Large intestine (tissue), 3 donors: ENCODE measurements around the gene SORCS2. TPM values are rescaled to one million over a fixed set of nuclear protein-coding genes. Genes with fewer than 3 reads are reported as not detected.

Experiments
- DNase-seq, 2 donors: peaks; one replicate each; pipeline versions ENCODE4 v3.0.0 to v3.0.0-alpha.2; 2013
- H3K27ac ChIP-seq: one replicate; pipeline ENCODE4 v1.5.1; 2013; ENCODE audit warnings: low read length
- H3K27me3 ChIP-seq: 2 replicates; pipeline ENCODE4 v1.6.1; 2013; ENCODE audit warnings: low read length; ENCODE audit not compliant: control insufficient read depth, insufficient read depth
- H3K36me3 ChIP-seq: 2 replicates; pipeline ENCODE4 v1.6.1; 2013; ENCODE audit warnings: low read length; ENCODE audit not compliant: control insufficient read depth, insufficient read depth
- H3K4me1 ChIP-seq: one replicate; pipeline ENCODE4 v1.6.1; 2013; ENCODE audit warnings: low read length; ENCODE audit not compliant: control insufficient read depth, insufficient read depth
- H3K4me3 ChIP-seq: one replicate; pipeline ENCODE4 v1.5.1; 2013; ENCODE audit warnings: low read length
- H3K9me3 ChIP-seq: one replicate; pipeline ENCODE4 v1.6.1; 2013; ENCODE audit warnings: mild to moderate bottlenecking, low read depth, low read length, moderate library complexity; ENCODE audit not compliant: control insufficient read depth
- WGBS: methylation state at CpG from one replicate; pipeline ENCODE4 v1.1.5; 2013; ENCODE audit warnings: low lambda C conversion rate; ENCODE audit not compliant: insufficient coverage; 5-methylcytosine and 5-hydroxymethylcytosine counted together
- polyA plus RNA-seq: library from polyadenylated mRNA; unstranded; fragments of 120-200 nt; gene quantifications from one replicate; pipeline ENCODE4 v1.2.1, GENCODE V29; 2013

The SORCS2 gene
- polyA plus RNA-seq, 1 donor = 3.6 TPM

DNA sequence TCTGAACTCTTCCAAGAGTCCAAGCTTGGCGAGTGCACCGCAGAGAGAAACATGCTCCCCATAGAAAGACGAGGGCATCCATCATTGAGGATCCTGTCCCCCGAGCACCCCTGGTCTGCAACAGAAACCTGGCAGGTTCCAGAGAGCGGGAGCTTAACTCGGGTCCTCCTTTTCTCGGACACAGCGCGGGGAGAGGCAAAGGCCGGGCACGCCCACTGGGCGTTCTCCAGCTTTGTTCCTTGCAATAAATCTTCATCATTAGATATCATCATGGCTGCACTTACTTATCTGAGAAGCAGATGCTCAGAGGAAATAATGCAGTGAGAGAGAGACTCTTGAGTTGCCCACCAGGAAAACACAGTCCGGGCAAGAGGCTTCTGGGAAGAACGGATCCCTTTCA lies 332.5 kb downstream of the SORCS2 start:
- Histone ChIP-seq H3K4me3 (no peak overlapping the region), H3K36me3 (no peaks in the 10 kb centered on the region), H3K9me3 (peaks cover 2% of the 10 kb centered on the region), H3K27me3 (peaks cover 24% of the 10 kb centered on the region), H3K27ac (no peak overlapping the region), H3K4me1 (no peaks in the 10 kb centered on the region)
- 80% methylated on average over 1 of the region's 14 CpGs for WGBS
- no peak for DNase-seq

DNA sequence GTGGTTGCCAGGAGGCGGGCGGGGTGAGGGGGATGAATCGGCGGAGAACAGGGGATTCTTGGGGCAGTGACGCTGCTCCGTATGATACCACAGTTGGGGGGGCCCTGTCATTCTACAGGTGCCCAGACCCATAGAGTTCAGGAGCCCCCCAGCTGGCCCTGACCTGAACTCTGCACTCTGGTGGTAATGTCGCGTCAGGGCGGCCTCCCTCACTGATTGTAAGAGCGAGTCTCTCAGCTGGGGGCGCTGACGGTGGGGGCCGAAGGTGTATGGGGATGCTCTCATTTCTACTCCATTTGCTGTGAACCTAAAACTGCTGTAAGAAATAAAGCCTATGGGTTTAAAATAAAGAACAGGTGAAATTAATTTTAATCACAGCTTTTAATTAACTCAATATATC lies 334.2 kb downstream of the SORCS2 start:
- H3K36me3 ChIP-seq = no peaks in the 10 kb centered on the region
- H3K4me1 ChIP-seq = no peaks in the 10 kb centered on the region
- H3K9me3 ChIP-seq = peaks cover 2% of the 10 kb centered on the region
- no peak for DNase-seq
- H3K27me3 ChIP-seq = peaks cover 26% of the 10 kb centered on the region
- WGBS = no CpG with 5 or more reads among the region's 13 CpGs
- no peak overlapping the region for H3K4me3 ChIP-seq
- H3K27ac ChIP-seq = no peak overlapping the region

- no CpG with 5 or more reads among the region's 28 CpGs for WGBS
- H3K4me1 ChIP-seq = no peaks in the 10 kb centered on the region
- H3K4me3 ChIP-seq = no peak overlapping the region
- H3K27ac ChIP-seq = no peak overlapping the region
- peaks cover 2% of the 10 kb centered on the region for H3K9me3 ChIP-seq
- H3K36me3 ChIP-seq = no peaks in the 10 kb centered on the region
- peaks cover 20% of the 10 kb centered on the region for H3K27me3 ChIP-seq
- DNase-seq = no peak
Observed at GRCh38 chr4:7526929-7527535, 334.7 kb downstream of the SORCS2 start.

- Histone ChIP-seq H3K36me3 (no peaks in the 10 kb centered on the region), H3K27me3 (peaks cover 5% of the 10 kb centered on the region), H3K4me1 (no peaks in the 10 kb centered on the region), H3K27ac (no peak overlapping the region), H3K9me3 (peaks cover 2% of the 10 kb centered on the region), H3K4me3 (no peak overlapping the region)
- WGBS = 40% methylated on average over 1 of the region's 12 CpGs
- DNase-seq = no peak
Observed at GRCh38 chr4:7529368-7530080, 337.2 kb downstream of the SORCS2 start.

DNA sequence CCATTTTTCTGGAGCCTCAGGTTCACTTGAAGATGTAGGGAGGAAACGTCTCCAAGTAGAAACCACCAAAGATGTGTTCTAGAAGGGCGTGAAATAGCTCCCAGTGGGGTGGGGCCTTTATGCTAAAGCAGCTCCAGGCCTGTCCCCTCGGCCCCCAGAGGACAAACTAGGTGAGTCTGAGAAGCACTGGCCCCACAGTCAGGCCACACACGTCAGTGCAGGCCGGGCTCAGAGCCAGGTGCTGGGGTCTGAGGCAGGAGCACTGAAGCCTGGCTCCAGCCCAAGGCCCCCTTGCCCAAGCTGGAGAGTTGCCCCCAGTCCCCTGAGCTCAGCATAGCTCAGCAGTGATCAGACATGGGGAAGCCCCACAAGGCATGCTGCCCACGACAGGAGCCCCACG lies 337.7 kb downstream of the SORCS2 start:
- Histone ChIP-seq H3K4me3 (no peak overlapping the region), H3K27ac (no peak overlapping the region), H3K27me3 (peaks cover 3% of the 10 kb centered on the region), H3K9me3 (peaks cover 2% of the 10 kb centered on the region), H3K36me3 (no peaks in the 10 kb centered on the region), H3K4me1 (no peaks in the 10 kb centered on the region)
- no CpG with 5 or more reads among the region's 7 CpGs for WGBS
- DNase-seq = no peak

DNA sequence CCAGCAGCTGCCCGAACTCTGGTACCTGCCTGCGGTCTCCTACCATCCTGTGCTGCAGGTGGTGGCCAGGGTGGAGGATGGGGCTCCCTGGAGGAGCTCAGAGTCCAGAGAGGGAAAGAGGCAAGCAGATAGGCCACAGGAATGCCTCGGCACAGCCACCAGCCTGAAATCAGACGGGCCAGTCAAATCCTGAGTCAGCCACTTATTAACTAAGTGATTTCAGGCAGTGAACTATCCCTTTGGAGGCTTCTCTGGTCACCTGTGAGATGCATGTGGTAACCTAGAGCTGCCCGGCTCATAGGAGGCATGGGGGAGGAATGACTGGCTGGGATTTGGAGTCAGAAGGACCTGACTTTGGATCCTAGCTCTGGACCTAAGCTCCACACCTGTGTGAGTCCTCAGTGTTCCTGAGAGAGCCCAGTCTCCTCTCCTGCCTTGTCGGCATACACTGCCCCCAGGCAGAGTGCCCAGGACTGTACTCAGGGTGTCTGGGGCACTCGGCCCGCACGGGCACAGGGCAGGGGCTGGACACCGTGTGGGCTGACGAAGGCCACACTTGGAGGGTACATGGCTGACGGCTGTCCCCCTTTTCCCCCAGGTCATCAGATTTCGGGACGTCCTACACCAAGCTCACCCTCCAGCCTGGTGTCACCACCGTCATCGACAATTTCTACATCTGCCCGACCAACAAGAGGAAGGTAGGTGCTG lies 338.7 kb downstream of the SORCS2 start:
- no peaks in the 10 kb centered on the region for H3K36me3 ChIP-seq
- H3K27me3 ChIP-seq = peaks cover 3% of the 10 kb centered on the region
- no peaks in the 10 kb centered on the region for H3K4me1 ChIP-seq
- no peak overlapping the region for H3K27ac ChIP-seq
- H3K4me3 ChIP-seq = no peak overlapping the region
- peaks cover 2% of the 10 kb centered on the region for H3K9me3 ChIP-seq
- no peak for DNase-seq
- WGBS = no CpG with 5 or more reads among the region's 17 CpGs

GRCh38 chr4:7531640-7531994 lies 339.3 kb downstream of the SORCS2 start:
- no CpG with 5 or more reads among the region's 8 CpGs for WGBS
- Histone ChIP-seq H3K9me3 (peaks cover 2% of the 10 kb centered on the region), H3K4me1 (no peaks in the 10 kb centered on the region), H3K36me3 (no peaks in the 10 kb centered on the region), H3K4me3 (no peak overlapping the region), H3K27ac (no peak overlapping the region), H3K27me3 (peaks cover 3% of the 10 kb centered on the region)
- DNase-seq = no peak

- DNase-seq = no peak
- H3K9me3 ChIP-seq = no peaks in the 10 kb centered on the region
- H3K36me3 ChIP-seq = no peaks in the 10 kb centered on the region
- no peaks in the 10 kb centered on the region for H3K4me1 ChIP-seq
- no peak overlapping the region for H3K4me3 ChIP-seq
- H3K27ac ChIP-seq = no peak overlapping the region
- peaks cover 3% of the 10 kb centered on the region for H3K27me3 ChIP-seq
- no CpG with 5 or more reads among the region's 8 CpGs for WGBS
Observed at GRCh38 chr4:7532043-7532442, 339.7 kb downstream of the SORCS2 start.

DNA sequence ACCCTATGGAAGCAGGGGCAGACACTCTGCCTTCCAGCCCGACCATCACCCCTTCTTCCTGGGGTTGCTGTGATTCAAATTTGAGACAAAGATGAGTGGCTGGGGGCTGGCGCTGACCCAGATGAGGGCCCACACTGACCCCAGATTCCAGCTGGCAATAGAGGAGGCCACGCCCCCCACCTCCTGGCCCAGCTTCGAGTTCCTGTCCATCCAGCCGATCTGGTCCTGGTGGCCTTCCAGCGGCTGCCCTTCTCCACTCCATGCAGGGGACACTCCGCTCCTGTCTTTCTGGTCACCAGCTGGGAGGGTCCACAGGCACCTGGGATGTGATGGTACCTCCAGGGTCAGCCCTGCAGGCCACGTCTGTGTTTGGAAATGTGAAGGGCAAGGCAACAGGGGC lies 340.9 kb downstream of the SORCS2 start:
- Histone ChIP-seq H3K4me3 (no peak overlapping the region), H3K27ac (no peak overlapping the region)
- no CpG with 5 or more reads among the region's 8 CpGs for WGBS

GRCh38 chr4:7535094-7535493 lies 342.8 kb downstream of the SORCS2 start:
- Histone ChIP-seq H3K4me3 (no peak overlapping the region), H3K27me3 (no peaks in the 10 kb centered on the region), H3K27ac (no peak overlapping the region), H3K9me3 (peaks cover 6% of the 10 kb centered on the region), H3K36me3 (no peaks in the 10 kb centered on the region), H3K4me1 (no peaks in the 10 kb centered on the region)
- DNase-seq = no peak
- WGBS = no CpG with 5 or more reads among the region's 10 CpGs

More for the DNA sequence above, 340.9 kb downstream of the SORCS2 start:
- H3K4me1 ChIP-seq = no peaks in the 10 kb centered on the region
- no peaks in the 10 kb centered on the region for H3K9me3 ChIP-seq
- no peaks in the 10 kb centered on the region for H3K36me3 ChIP-seq
- DNase-seq = no peak
- peaks cover 3% of the 10 kb centered on the region for H3K27me3 ChIP-seq
